Measurements from ENCODE around the gene GRSF1. TPM values are rescaled to one million over a fixed set of nuclear protein-coding genes. Genes with fewer than 3 reads are reported as not detected.

GRSF1 gene
- polyA plus RNA-seq, 1 of the 3 experiments (the other 2 are of a cell fraction), result 44.2 TPM

DNA sequence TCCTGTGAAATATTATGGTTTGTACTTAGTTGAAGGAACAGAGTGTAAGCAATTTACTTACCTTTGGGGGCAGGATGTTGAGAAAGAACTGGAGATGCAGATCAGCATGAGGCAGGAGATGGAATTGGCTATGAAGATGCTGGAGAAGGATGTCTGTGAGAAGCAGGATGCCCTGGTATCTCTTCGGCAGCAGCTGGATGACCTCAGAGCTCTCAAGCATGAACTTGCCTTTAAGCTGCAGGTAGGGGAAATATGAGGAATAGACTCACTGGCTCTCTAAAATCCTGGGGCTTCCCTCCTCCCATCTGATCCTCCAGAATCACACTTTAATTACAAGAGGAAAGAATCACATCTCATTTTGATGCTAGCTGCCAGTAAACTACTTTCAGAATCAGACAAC, 51.0 kb downstream of the GRSF1 start:
- Histone ChIP-seq H3K4me3 (ENCODE audit: low read depth in 2 of 2, low read length in 1 of 2) (no peak overlapping the region), H2AFZ (ENCODE audit: low read depth) (no peak overlapping the region), H3K4me1 (ENCODE audit: control insufficient read depth in 1 of 2, insufficient read depth in 2 of 2, low read depth in 1 of 2, low read length in 1 of 2) (no peaks in the 10 kb centered on the region; a peak in 1 of 4 replicates), H3K9ac (no peak overlapping the region), H3K36me3 (replicated peaks in 1 of 2; ENCODE audit: control insufficient read depth in 1 of 2, insufficient read depth in 2 of 2, low read length in 1 of 2) (peaks cover 64 to 70% of the 10 kb centered on the region in 2 experiments), H3K4me2 (no peak overlapping the region), H3F3A (replicated peaks; ENCODE audit: insufficient read depth) (no peaks in the 10 kb centered on the region), H4K20me1 (ENCODE audit: insufficient read depth) (no peaks in the 10 kb centered on the region), H3K79me2 (ENCODE audit: insufficient read depth) (no peaks in the 10 kb centered on the region; the same call in 1 of the 2 replicates), H3K9me3 (no peaks in the 10 kb centered on the region), H3K27me3 (ENCODE audit: insufficient read depth) (no peaks in the 10 kb centered on the region), H3K27ac (ENCODE audit: low read depth in 2 of 2, low read length in 1 of 2) (no peak overlapping the region), H3K9me2 (no peaks in the 10 kb centered on the region; the same call in 1 of the 2 replicates)
- 100% methylated on average over 1 of the region's 1 CpG for WGBS (ENCODE audit: low lambda C conversion rate)
- no peak for DNase-seq
- TF ChIP-seq, protein P1, sequence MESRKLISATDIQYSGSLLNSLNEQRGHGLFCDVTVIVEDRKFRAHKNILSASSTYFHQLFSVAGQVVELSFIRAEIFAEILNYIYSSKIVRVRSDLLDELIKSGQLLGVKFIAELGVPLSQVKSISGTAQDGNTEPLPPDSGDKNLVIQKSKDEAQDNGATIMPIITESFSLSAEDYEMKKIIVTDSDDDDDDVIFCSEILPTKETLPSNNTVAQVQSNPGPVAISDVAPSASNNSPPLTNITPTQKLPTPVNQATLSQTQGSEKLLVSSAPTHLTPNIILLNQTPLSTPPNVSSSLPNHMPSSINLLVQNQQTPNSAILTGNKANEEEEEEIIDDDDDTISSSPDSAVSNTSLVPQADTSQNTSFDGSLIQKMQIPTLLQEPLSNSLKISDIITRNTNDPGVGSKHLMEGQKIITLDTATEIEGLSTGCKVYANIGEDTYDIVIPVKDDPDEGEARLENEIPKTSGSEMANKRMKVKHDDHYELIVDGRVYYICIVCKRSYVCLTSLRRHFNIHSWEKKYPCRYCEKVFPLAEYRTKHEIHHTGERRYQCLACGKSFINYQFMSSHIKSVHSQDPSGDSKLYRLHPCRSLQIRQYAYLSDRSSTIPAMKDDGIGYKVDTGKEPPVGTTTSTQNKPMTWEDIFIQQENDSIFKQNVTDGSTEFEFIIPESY (IDR thresholded peaks at IDR 0.05; ENCODE audit: borderline replicate concordance, low read depth), result no peak
- no peak for TF ChIP-seq CHD2 (IDR thresholded peaks at IDR 0.05; ENCODE audit: low read length, partially characterized antibody)
- no peak for TF ChIP-seq EP300 (IDR thresholded peaks at IDR 0.05; ENCODE audit: borderline replicate concordance in 1 of 2, low read depth in 1 of 2, low read length in 1 of 2)
- TF ChIP-seq NFIC (IDR thresholded peaks at IDR 0.05; ENCODE audit: borderline replicate concordance), result no peak
- TF ChIP-seq RAD21 (IDR thresholded peaks at IDR 0.05; ENCODE audit: low read length), result no peak
- TF ChIP-seq YY1 (IDR thresholded peaks at IDR 0.05; ENCODE audit: low read depth), result no peak
- no peak for TF ChIP-seq POLR2AphosphoS5 (IDR thresholded peaks at IDR 0.05; ENCODE audit: low read depth, low read length)
- TF ChIP-seq GABPA (IDR thresholded peaks at IDR 0.05; ENCODE audit: low read depth), result no peak
- TF ChIP-seq, protein P2, sequence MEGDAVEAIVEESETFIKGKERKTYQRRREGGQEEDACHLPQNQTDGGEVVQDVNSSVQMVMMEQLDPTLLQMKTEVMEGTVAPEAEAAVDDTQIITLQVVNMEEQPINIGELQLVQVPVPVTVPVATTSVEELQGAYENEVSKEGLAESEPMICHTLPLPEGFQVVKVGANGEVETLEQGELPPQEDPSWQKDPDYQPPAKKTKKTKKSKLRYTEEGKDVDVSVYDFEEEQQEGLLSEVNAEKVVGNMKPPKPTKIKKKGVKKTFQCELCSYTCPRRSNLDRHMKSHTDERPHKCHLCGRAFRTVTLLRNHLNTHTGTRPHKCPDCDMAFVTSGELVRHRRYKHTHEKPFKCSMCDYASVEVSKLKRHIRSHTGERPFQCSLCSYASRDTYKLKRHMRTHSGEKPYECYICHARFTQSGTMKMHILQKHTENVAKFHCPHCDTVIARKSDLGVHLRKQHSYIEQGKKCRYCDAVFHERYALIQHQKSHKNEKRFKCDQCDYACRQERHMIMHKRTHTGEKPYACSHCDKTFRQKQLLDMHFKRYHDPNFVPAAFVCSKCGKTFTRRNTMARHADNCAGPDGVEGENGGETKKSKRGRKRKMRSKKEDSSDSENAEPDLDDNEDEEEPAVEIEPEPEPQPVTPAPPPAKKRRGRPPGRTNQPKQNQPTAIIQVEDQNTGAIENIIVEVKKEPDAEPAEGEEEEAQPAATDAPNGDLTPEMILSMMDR (IDR thresholded peaks at IDR 0.05), result no peak
- TF ChIP-seq NRF1 (IDR thresholded peaks at IDR 0.05; ENCODE audit: low read depth, low read length), result no peak
- TF ChIP-seq TCF12 (IDR thresholded peaks at IDR 0.05), result no peak
- TF ChIP-seq RCOR1 (IDR thresholded peaks at IDR 0.05; ENCODE audit: low read length), result no peak
- no peak for TF ChIP-seq EZH2phosphoT487 (IDR thresholded peaks at IDR 0.05; ENCODE audit: borderline replicate concordance, low read depth)
- no peak for TF ChIP-seq MXI1 (IDR thresholded peaks at IDR 0.05; ENCODE audit: low read depth, low read length)
- TF ChIP-seq JUND (IDR thresholded peaks at IDR 0.05), result no peak
- TF ChIP-seq, protein P3, sequence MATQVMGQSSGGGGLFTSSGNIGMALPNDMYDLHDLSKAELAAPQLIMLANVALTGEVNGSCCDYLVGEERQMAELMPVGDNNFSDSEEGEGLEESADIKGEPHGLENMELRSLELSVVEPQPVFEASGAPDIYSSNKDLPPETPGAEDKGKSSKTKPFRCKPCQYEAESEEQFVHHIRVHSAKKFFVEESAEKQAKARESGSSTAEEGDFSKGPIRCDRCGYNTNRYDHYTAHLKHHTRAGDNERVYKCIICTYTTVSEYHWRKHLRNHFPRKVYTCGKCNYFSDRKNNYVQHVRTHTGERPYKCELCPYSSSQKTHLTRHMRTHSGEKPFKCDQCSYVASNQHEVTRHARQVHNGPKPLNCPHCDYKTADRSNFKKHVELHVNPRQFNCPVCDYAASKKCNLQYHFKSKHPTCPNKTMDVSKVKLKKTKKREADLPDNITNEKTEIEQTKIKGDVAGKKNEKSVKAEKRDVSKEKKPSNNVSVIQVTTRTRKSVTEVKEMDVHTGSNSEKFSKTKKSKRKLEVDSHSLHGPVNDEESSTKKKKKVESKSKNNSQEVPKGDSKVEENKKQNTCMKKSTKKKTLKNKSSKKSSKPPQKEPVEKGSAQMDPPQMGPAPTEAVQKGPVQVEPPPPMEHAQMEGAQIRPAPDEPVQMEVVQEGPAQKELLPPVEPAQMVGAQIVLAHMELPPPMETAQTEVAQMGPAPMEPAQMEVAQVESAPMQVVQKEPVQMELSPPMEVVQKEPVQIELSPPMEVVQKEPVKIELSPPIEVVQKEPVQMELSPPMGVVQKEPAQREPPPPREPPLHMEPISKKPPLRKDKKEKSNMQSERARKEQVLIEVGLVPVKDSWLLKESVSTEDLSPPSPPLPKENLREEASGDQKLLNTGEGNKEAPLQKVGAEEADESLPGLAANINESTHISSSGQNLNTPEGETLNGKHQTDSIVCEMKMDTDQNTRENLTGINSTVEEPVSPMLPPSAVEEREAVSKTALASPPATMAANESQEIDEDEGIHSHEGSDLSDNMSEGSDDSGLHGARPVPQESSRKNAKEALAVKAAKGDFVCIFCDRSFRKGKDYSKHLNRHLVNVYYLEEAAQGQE (IDR thresholded peaks at IDR 0.05; ENCODE audit: low read depth, low read length), result no peak
- TF ChIP-seq, protein P4, sequence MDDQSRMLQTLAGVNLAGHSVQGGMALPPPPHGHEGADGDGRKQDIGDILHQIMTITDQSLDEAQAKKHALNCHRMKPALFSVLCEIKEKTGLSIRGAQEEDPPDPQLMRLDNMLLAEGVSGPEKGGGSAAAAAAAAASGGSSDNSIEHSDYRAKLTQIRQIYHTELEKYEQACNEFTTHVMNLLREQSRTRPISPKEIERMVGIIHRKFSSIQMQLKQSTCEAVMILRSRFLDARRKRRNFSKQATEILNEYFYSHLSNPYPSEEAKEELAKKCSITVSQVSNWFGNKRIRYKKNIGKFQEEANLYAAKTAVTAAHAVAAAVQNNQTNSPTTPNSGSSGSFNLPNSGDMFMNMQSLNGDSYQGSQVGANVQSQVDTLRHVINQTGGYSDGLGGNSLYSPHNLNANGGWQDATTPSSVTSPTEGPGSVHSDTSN (IDR thresholded peaks at IDR 0.05), result no peak
- TF ChIP-seq FOXM1 (IDR thresholded peaks at IDR 0.05; ENCODE audit: low read depth), result no peak
- no peak for TF ChIP-seq TAF1 (IDR thresholded peaks at IDR 0.05; ENCODE audit: borderline replicate concordance, low read depth, low read length)
- TF ChIP-seq, protein P5, sequence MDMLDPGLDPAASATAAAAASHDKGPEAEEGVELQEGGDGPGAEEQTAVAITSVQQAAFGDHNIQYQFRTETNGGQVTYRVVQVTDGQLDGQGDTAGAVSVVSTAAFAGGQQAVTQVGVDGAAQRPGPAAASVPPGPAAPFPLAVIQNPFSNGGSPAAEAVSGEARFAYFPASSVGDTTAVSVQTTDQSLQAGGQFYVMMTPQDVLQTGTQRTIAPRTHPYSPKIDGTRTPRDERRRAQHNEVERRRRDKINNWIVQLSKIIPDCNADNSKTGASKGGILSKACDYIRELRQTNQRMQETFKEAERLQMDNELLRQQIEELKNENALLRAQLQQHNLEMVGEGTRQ (IDR thresholded peaks at IDR 0.05; ENCODE audit: borderline replicate concordance, low read depth, low read length), result no peak
- CTCF ChIA-PET, result no interaction called here
- POLR2A ChIA-PET, result no interaction called here

Data from SK-N-SH (cell line).